NCI-H2196 treated with DMSO at 0.1 percent for 48 hours (cell line): ENCODE data around the gene SCGB1A1.

Experiments
- DNase-seq: peaks from one replicate; lab custom pipeline; 2025; ENCODE audit not compliant: unreplicated experiment; lab: John Stamatoyannopoulos, UW

SCGB1A1 gene

GRCh38 chr11:62398011-62398994 is 20.5 kb upstream of the SCGB1A1 start:
- no peak for DNase-seq

- no peak for DNase-seq
These were observed 19.5 kb upstream of the SCGB1A1 start for GRCh38 chr11:62399172-62399877.

GRCh38 chr11:62399878-62400266 is 19.0 kb upstream of the SCGB1A1 start:
- DNase-seq, result no peak

GRCh38 chr11:62400281-62400680 is 18.6 kb upstream of the SCGB1A1 start:
- DNase-seq, result no peak

GRCh38 chr11:62400760-62401159 is 18.1 kb upstream of the SCGB1A1 start:
- DNase-seq, result no peak

- no peak for DNase-seq
These were observed 17.5 kb upstream of the SCGB1A1 start for GRCh38 chr11:62401356-62401755.

- no peak for DNase-seq
These were observed 17.0 kb upstream of the SCGB1A1 start for GRCh38 chr11:62401811-62402210.

GRCh38 chr11:62402226-62402959 is 16.4 kb upstream of the SCGB1A1 start:
- no peak for DNase-seq

GRCh38 chr11:62402960-62403730 is 15.7 kb upstream of the SCGB1A1 start:
- DNase-seq, result no peak

- no peak for DNase-seq
These were observed 14.4 kb upstream of the SCGB1A1 start for GRCh38 chr11:62404435-62404834.

- DNase-seq, result no peak
These were observed 13.9 kb upstream of the SCGB1A1 start for GRCh38 chr11:62404901-62405300.

GRCh38 chr11:62406034-62406433 is 12.8 kb upstream of the SCGB1A1 start:
- no peak for DNase-seq

- DNase-seq, result no peak
These were observed 9.0 kb upstream of the SCGB1A1 start for GRCh38 chr11:62409831-62410230.

- DNase-seq, result no peak
These were observed 7.9 kb upstream of the SCGB1A1 start for GRCh38 chr11:62410972-62411371.

GRCh38 chr11:62411524-62411923 is 7.3 kb upstream of the SCGB1A1 start:
- no peak for DNase-seq

- no peak for DNase-seq
These were observed 5.7 kb upstream of the SCGB1A1 start for GRCh38 chr11:62413060-62413696.

GRCh38 chr11:62416596-62416995 is 2.2 kb upstream of the SCGB1A1 start:
- no peak for DNase-seq

- DNase-seq, result no peak
These were observed 697 bp upstream of the SCGB1A1 start for GRCh38 chr11:62418136-62418535.

- DNase-seq, result no peak
These were observed 589 bp downstream of the SCGB1A1 start for GRCh38 chr11:62419314-62419929.

- no peak for DNase-seq
These were observed 1.1 kb downstream of the SCGB1A1 start for GRCh38 chr11:62419943-62420342.
